Endothelial cell of umbilical vein (primary cell): Measurements from ENCODE around the gene FTO. TPM values are rescaled to one million over a fixed set of nuclear protein-coding genes. Genes with fewer than 3 reads are reported as not detected.

Experiments used
- BruUV-seq: library from RNA; stranded (reverse); fragments of 400-500 nt; replicated peaks from 2 replicates; lab custom pipeline; 2021; lab: Mats Ljungman, UMichigan
- CTCF ChIA-PET: fragments of 300-600, 350-600 bp; sonication (Branson Sonifier 250); formaldehyde crosslinking; loops from one replicate; lab custom pipeline; 2021; ENCODE audit warnings: antibody characterized with exemption, inconsistent platforms; lab: Charles Lee
- POLR2A ChIA-PET: fragments of 300-600, 350-600 bp; sonication (Branson Sonifier 250); formaldehyde crosslinking; loops from one replicate; lab custom pipeline; 2021; ENCODE audit warnings: antibody characterized with exemption, inconsistent platforms; lab: Charles Lee
- DNase-seq: peaks from one replicate; pipeline ENCODE4 v3.0.0-alpha.2; 2011; ENCODE audit warnings: low read depth, low spot score
- FAIRE-seq: peaks from 2 replicates; lab custom pipeline; 2011; peaks lifted over from hg19 to GRCh38; lab: Jason Lieb, UNC
- H2AFZ ChIP-seq: 2 replicates; pipeline ENCODE4 v1.6.0; 2012; ENCODE audit warnings: low read depth, low read length, control low read depth, inconsistent platforms
- H3K27ac ChIP-seq: 2 replicates; pipeline ENCODE4 v1.5.1; 2011; ENCODE audit warnings: low read depth, mild to moderate bottlenecking, control low read depth, low read length, moderate library complexity; ENCODE audit not compliant: insufficient read depth
- H3K27me3 ChIP-seq, 2 experiments: 2 replicates each; pipeline versions ENCODE4 v1.6.0 to v1.6.1; 2011; ENCODE audit warnings: low read length in 2 of 2, mixed read lengths in 1 of 2; ENCODE audit not compliant: control insufficient read depth in 2 of 2, insufficient read depth in 2 of 2
- H3K36me3 ChIP-seq, 2 experiments: 2 replicates in 1 of 2; 3 replicates in 1 of 2; pipeline ENCODE4 v1.5.1; 2011; ENCODE audit warnings: low read length in 2 of 2, mild to moderate bottlenecking in 1 of 2, moderate library complexity in 1 of 2; ENCODE audit not compliant: control insufficient read depth in 2 of 2, insufficient read depth in 2 of 2; ENCODE audit errors: extremely low read depth in 1 of 2
- H3K4me1 ChIP-seq: 3 replicates; pipeline ENCODE4 v1.5.1; 2011; ENCODE audit warnings: mild to moderate bottlenecking, low read length; ENCODE audit not compliant: control insufficient read depth, insufficient read depth; ENCODE audit errors: extremely low read depth
- H3K4me2 ChIP-seq: 2 replicates; pipeline ENCODE4 v1.6.1; 2011; ENCODE audit warnings: low read length, control low read depth, mixed read lengths; ENCODE audit not compliant: insufficient read depth
- H3K4me3 ChIP-seq, 3 experiments: fragments of 200-600 bp in 1 of 3; sonication (generic), shearing (Covaris generic) in 1 of 3; replicated peaks in 1 of 3; 2 replicates each; pipeline ENCODE4 v1.5.1; 2011 to 2016; ENCODE audit warnings: control low read depth in 3 of 3, low read length in 3 of 3, mild to moderate bottlenecking in 2 of 3, inconsistent platforms in 1 of 3, low read depth in 1 of 3, moderate library complexity in 1 of 3; ENCODE audit not compliant: insufficient read depth in 1 of 3
- H3K79me2 ChIP-seq: 2 replicates; pipeline ENCODE4 v1.6.0; 2012; ENCODE audit warnings: low read length, inconsistent platforms; ENCODE audit not compliant: control insufficient read depth, insufficient read depth
- H3K9ac ChIP-seq: replicated peaks from 2 replicates; pipeline ENCODE3; 2011; ENCODE audit warnings: low read length, control low read depth; ENCODE audit not compliant: insufficient read depth; ENCODE audit errors: extremely low read depth
- H3K9me1 ChIP-seq: replicated peaks from 3 replicates; pipeline ENCODE4 v1.6.0; 2011; ENCODE audit warnings: mild to moderate bottlenecking, low read length; ENCODE audit not compliant: control insufficient read depth, insufficient read depth; ENCODE audit errors: extremely low read depth
- H3K9me3 ChIP-seq: replicated peaks from 2 replicates; pipeline ENCODE4 v1.5.1; 2012; ENCODE audit warnings: low read length, inconsistent platforms; ENCODE audit not compliant: control insufficient read depth, insufficient read depth
- H4K20me1 ChIP-seq: replicated peaks from 2 replicates; pipeline ENCODE3; 2011; ENCODE audit warnings: mild to moderate bottlenecking, low read length; ENCODE audit not compliant: control insufficient read depth, insufficient read depth; ENCODE audit errors: extremely low read depth
- CTCF ChIP-seq, 2 donors: IDR thresholded peaks; 1 replicate in 1 of 2; 2 replicates in 1 of 2; pipeline ENCODE4 v1.5.1; 2011; ENCODE audit warnings: low read length in 2 of 2, mild to moderate bottlenecking in 2 of 2, moderate library complexity in 2 of 2, control low read depth in 1 of 2, inconsistent platforms in 1 of 2, low read depth in 1 of 2; ENCODE audit not compliant: insufficient read depth in 1 of 2; ENCODE audit errors: extremely low read depth in 1 of 2
- EZH2 ChIP-seq: IDR thresholded peaks from 2 replicates; pipeline ENCODE4 v1.6.1; 2012; ENCODE audit warnings: borderline replicate concordance, low read depth, mild to moderate bottlenecking, moderate library complexity, low read length, inconsistent platforms; ENCODE audit not compliant: severe bottlenecking
- FOS ChIP-seq: IDR thresholded peaks from 2 replicates; pipeline ENCODE4 v1.6.1; 2011; ENCODE audit warnings: mild to moderate bottlenecking, low read length, moderate library complexity, borderline replicate concordance; ENCODE audit not compliant: insufficient read depth
- GATA2 ChIP-seq: IDR thresholded peaks from 2 replicates; pipeline ENCODE4 v1.7.0; 2011; ENCODE audit warnings: low read depth, mild to moderate bottlenecking, moderate library complexity, mixed read lengths, low read length; ENCODE audit not compliant: insufficient read length, insufficient read depth
- JUN ChIP-seq: IDR thresholded peaks from 2 replicates; pipeline ENCODE4 v1.6.1; 2011; ENCODE audit warnings: borderline replicate concordance, low read depth; ENCODE audit not compliant: insufficient read length, insufficient read depth
- POLR2AphosphoS5 ChIP-seq: IDR thresholded peaks from 2 replicates; pipeline ENCODE4 v1.6.1; 2012; ENCODE audit warnings: low read depth, mild to moderate bottlenecking, control low read depth, low read length, moderate library complexity; ENCODE audit not compliant: insufficient read depth
- dilution Hi-C: fragments of 300-500 bp; cut with MboI; formaldehyde crosslinking; loops from one replicate; pipeline ENCODE4 v1.15.0; 2019; ENCODE audit warnings: low sequenced_read_pairs; ENCODE audit not compliant: extremely low pct_ligation_motif_present
- intact Hi-C: fragments of 100-400 bp; cut with micrococcal nuclease; formaldehyde crosslinking; loops from one replicate; pipeline ENCODE4 v1.10.0; 2022
- polyA plus RNA-seq, 4 experiments: library from polyadenylated mRNA; depleted of rRNA in 3 of 4; stranded (reverse) in 3 of 4; unstranded in 1 of 4; fragments of >200 nt; gene quantifications; 2 replicates each; pipeline versions ENCODE4 v1.2.1 to v1.2.3, GENCODE V29; 2011 to 2012; ENCODE audit warnings: missing spikeins in 1 of 4
- total RNA-seq: library from RNA; stranded (reverse); gene quantifications from 2 replicates; pipeline ENCODE4 v1.2.3, GENCODE V29; 2021
- TF ChIP-seq, protein P1 (sequence below): IDR thresholded peaks from 2 replicates; pipeline ENCODE4 v1.6.1; 2011; ENCODE audit not compliant: insufficient read depth, insufficient read length

Gene FTO
- total and polyA plus RNA-seq, 2 donors (not counting 3 experiments of a cell fraction or from before 2014, with no cell fraction given), result 48.6 to 87.1 TPM

DNA sequence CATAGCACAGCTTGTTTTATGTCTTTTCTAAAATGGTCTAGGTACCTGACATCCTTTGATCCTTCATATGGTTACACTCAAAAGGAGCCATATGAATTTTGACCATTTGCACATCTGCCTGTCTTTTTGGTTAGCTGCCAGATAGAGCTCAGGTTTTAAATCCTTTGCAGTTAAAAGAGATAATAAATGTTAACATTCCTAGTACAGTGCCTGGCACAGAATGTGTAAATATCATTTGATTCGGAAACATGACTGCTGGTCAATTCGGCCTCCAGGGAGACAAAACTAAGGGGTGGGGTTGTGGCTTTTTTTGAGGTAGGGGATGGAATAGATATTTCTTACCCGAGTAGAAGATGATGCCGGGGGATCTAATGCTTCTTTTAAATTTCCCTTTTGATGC lies 64.2 kb downstream of the FTO start:
- Histone ChIP-seq H3K79me2 (peaks cover 16% of the 10 kb centered on the region), H3K4me1 (peaks cover 7% of the 10 kb centered on the region), H3K36me3 (no peaks in the 10 kb centered on the region), H3K27me3 (no peaks in the 10 kb centered on the region), H3K4me3 (no peak overlapping the region), H3K27ac (no peak overlapping the region), H4K20me1 (no peaks in the 10 kb centered on the region), H2AFZ (no peak overlapping the region), H3K4me2 (no peak overlapping the region), H3K9me3 (no peaks in the 10 kb centered on the region), H3K9ac (no peak overlapping the region), H3K9me1 (no peaks in the 10 kb centered on the region)
- TF ChIP-seq EZH2, result no peak
- TF ChIP-seq, protein P1, sequence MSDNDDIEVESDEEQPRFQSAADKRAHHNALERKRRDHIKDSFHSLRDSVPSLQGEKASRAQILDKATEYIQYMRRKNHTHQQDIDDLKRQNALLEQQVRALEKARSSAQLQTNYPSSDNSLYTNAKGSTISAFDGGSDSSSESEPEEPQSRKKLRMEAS, result no peak
- TF ChIP-seq POLR2AphosphoS5, result no peak
- TF ChIP-seq JUN, result no peak
- no peak for TF ChIP-seq FOS
- no peak for TF ChIP-seq GATA2
- TF ChIP-seq CTCF (IDR thresholded peaks at IDR 0.05; ENCODE audit: extremely low read depth in 1 of 2, insufficient read depth in 1 of 2, low read depth in 1 of 2, low read length in 2 of 2), result no peak
- ChIA-PET CTCF (interaction anchor here (0.6 to 2.5 kb wide), 4 partner anchors 12 to 1159 kb away, joined by 3 to 9 read pairs (median 5); no protein-coding TSS in a partner anchor), POLR2A (no interaction called here)
- intact Hi-C loops (no loop called here), dilution Hi-C loops (no loop called here)
- DNase-seq (no peak), FAIRE-seq (no peak)
- BruUV-seq, result no TSS peak
